WTC11 (cell line): ENCODE results near the gene TP63. TPM values are rescaled to one million over a fixed set of nuclear protein-coding genes. Genes with fewer than 3 reads are reported as not detected.

Experiments
- ATAC-seq: fragments of 200-7000 bp; cut with Tn5 transposase; 2 replicates; pipeline ENCODE4 v1.10.0; 2021; ENCODE audit warnings: mild to moderate bottlenecking, moderate library complexity
- CTCF ChIA-PET: fragments of 300-600 bp; sonication (Branson Sonifier 250); formaldehyde crosslinking; loops from one replicate; lab custom pipeline; 2021; ENCODE audit warnings: antibody characterized with exemption; lab: Charles Lee
- POLR2A ChIA-PET: fragments of 350-600 bp; sonication (Branson Sonifier 250); formaldehyde crosslinking; loops from one replicate; lab custom pipeline; 2021; ENCODE audit warnings: antibody characterized with exemption; lab: Charles Lee
- DNase-seq: peaks from one replicate; pipeline ENCODE4 v3.0.0; 2021; ENCODE audit warnings: low spot score
- H3K27ac Mint-ChIP-seq: 2 replicates; pipeline ENCODE4 v1.8.0; 2021; ENCODE audit warnings: mixed read lengths
- H3K27me3 Mint-ChIP-seq: 2 replicates; pipeline ENCODE4 v1.8.0; 2021; ENCODE audit warnings: low read depth, mild to moderate bottlenecking, moderate library complexity, mixed read lengths
- H3K36me3 Mint-ChIP-seq: 2 replicates; pipeline ENCODE4 v1.8.0; 2021; ENCODE audit warnings: mixed read lengths
- H3K4me1 Mint-ChIP-seq: 2 replicates; pipeline ENCODE4 v1.8.0; 2022; ENCODE audit warnings: mixed read lengths
- H3K4me3 Mint-ChIP-seq: 2 replicates; pipeline ENCODE4 v1.8.0; 2021; ENCODE audit warnings: mild to moderate bottlenecking, moderate library complexity, mixed read lengths
- H3K9me3 Mint-ChIP-seq: 2 replicates; pipeline ENCODE4 v1.8.0; 2021; ENCODE audit warnings: mixed read lengths
- AFF4 ChIP-seq: sonication (generic); formaldehyde crosslinking; IDR thresholded peaks from 2 replicates; pipeline ENCODE4 v1.8.1; 2023; ENCODE audit warnings: mild to moderate bottlenecking, missing genetic modification reagents, borderline replicate concordance
- CBFB ChIP-seq: sonication (generic); formaldehyde crosslinking; IDR thresholded peaks from 2 replicates; pipeline ENCODE4 v1.8.1; 2022; ENCODE audit warnings: mild to moderate bottlenecking, low read depth, missing genetic modification reagents
- CREB1 ChIP-seq: sonication (generic); formaldehyde crosslinking; IDR thresholded peaks from 2 replicates; pipeline ENCODE4 v1.8.0; 2023; ENCODE audit warnings: mild to moderate bottlenecking, missing genetic modification reagents
- CTCF ChIP-seq: fragments of 200-600 bp; IDR thresholded peaks from 2 replicates; pipeline ENCODE4 v1.8.0; 2022; ENCODE audit warnings: antibody characterized with exemption
- E2F4 ChIP-seq: sonication (generic); formaldehyde crosslinking; IDR thresholded peaks from 2 replicates; pipeline ENCODE4 v1.8.1; 2022; ENCODE audit warnings: low read depth, mild to moderate bottlenecking, moderate library complexity, missing genetic modification reagents, borderline replicate concordance
- EMX1 ChIP-seq: fragments of 250-450 bp; sonication (Bioruptor Pico); IDR thresholded peaks from 2 replicates; pipeline ENCODE4 v1.8.0; 2021; ENCODE audit warnings: mild to moderate bottlenecking
- FOXP1 ChIP-seq: sonication (generic); formaldehyde crosslinking; IDR thresholded peaks from 2 replicates; pipeline ENCODE4 v1.8.0; 2022; ENCODE audit warnings: missing genetic modification reagents, mild to moderate bottlenecking, moderate library complexity, borderline replicate concordance
- GABPB1 ChIP-seq: sonication (generic); formaldehyde crosslinking; IDR thresholded peaks from 2 replicates; pipeline ENCODE4 v1.8.1; 2023; ENCODE audit warnings: mild to moderate bottlenecking, missing genetic modification reagents
- GTF2I ChIP-seq: fragments of 250-450 bp; sonication (Bioruptor Pico); conservative IDR thresholded peaks from 2 replicates; pipeline ENCODE4 v1.4.0; 2021; ENCODE audit warnings: mild to moderate bottlenecking
- MLX ChIP-seq: sonication (generic); formaldehyde crosslinking; IDR thresholded peaks from 2 replicates; pipeline ENCODE4 v1.8.1; 2023; ENCODE audit warnings: mild to moderate bottlenecking, missing genetic modification reagents, moderate library complexity
- MYBL2 ChIP-seq: sonication (generic); formaldehyde crosslinking; IDR thresholded peaks from 2 replicates; pipeline ENCODE4 v1.8.1; 2023; ENCODE audit warnings: mild to moderate bottlenecking, moderate library complexity, missing genetic modification reagents
- NR1H2 ChIP-seq: sonication (generic); formaldehyde crosslinking; IDR thresholded peaks from 2 replicates; pipeline ENCODE4 v1.9.0; 2021; ENCODE audit warnings: mild to moderate bottlenecking, moderate library complexity, missing genetic modification reagents
- SMAD3 ChIP-seq: sonication (generic); formaldehyde crosslinking; IDR thresholded peaks from 2 replicates; pipeline ENCODE4 v1.8.0; 2022; ENCODE audit warnings: missing genetic modification reagents, mild to moderate bottlenecking, borderline replicate concordance
- SOX15 ChIP-seq: fragments of 250-450 bp; sonication (Bioruptor Pico); IDR thresholded peaks from 2 replicates; pipeline ENCODE4 v1.9.0; 2021; ENCODE audit warnings: mild to moderate bottlenecking
- SP1 ChIP-seq: sonication (generic); formaldehyde crosslinking; conservative IDR thresholded peaks from 2 replicates; pipeline ENCODE4 v1.8.1; 2022; ENCODE audit warnings: missing genetic modification reagents
- TCF7 ChIP-seq: sonication (generic); formaldehyde crosslinking; IDR thresholded peaks from 2 replicates; pipeline ENCODE4 v1.8.0; 2022; ENCODE audit warnings: mild to moderate bottlenecking, low read depth, missing genetic modification reagents, moderate library complexity
- ZNF232 ChIP-seq: sonication (generic); formaldehyde crosslinking; IDR thresholded peaks from 2 replicates; pipeline ENCODE4 v1.8.0; 2022; ENCODE audit warnings: mild to moderate bottlenecking, missing genetic modification reagents
- ZNF263 ChIP-seq: sonication (generic); formaldehyde crosslinking; IDR thresholded peaks from 2 replicates; pipeline ENCODE4 v1.8.1; 2022; ENCODE audit warnings: low read depth, mild to moderate bottlenecking, moderate library complexity, missing genetic modification reagents
- ZNF396 ChIP-seq: fragments of 250-450 bp; sonication (Bioruptor Pico); IDR thresholded peaks from 2 replicates; pipeline ENCODE4 v1.8.0; 2021; ENCODE audit warnings: mild to moderate bottlenecking, moderate library complexity, borderline replicate concordance
- ZNF416 ChIP-seq: fragments of 250-450 bp; sonication (Bioruptor Pico); IDR thresholded peaks from 2 replicates; pipeline ENCODE4 v1.9.0; 2021; ENCODE audit warnings: mild to moderate bottlenecking, inconsistent platforms
- ZNF423 ChIP-seq: fragments of 250-450 bp; sonication (Bioruptor Pico); IDR thresholded peaks from 2 replicates; pipeline ENCODE4 v2.1.2; 2022; ENCODE audit warnings: mild to moderate bottlenecking, moderate library complexity
- total RNA-seq: library from RNA; stranded (reverse); gene quantifications from 3 replicates; pipeline ENCODE4 v1.2.3, GENCODE V29; 2021

The TP63 gene
- total RNA-seq, 1 experiment from 2014 or later, result 0.09 TPM

- TF ChIP-seq CBFB (CRISPR knock-in tag), result no peak
- TF ChIP-seq, all 79 proteins: peak for 0
- CTCF ChIA-PET, result no interaction called here
- Mint-ChIP-seq H3K27me3 (no peaks in the 10 kb centered on the region), H3K9me3 (peaks cover under 1% of the 10 kb centered on the region), H3K4me3 (no peak overlapping the region), H3K4me1 (peaks cover 4% of the 10 kb centered on the region; the same call in 1 of the 2 replicates), H3K27ac (no peak overlapping the region), H3K36me3 (no peaks in the 10 kb centered on the region)
- POLR2A ChIA-PET, result no interaction called here
- DNase-seq (no peak), ATAC-seq (no peak)
Measured at GRCh38 chr3:189586941-189587663, 44.1 kb upstream of the TP63 start.

GRCh38 chr3:189587664-189588040 is 43.5 kb upstream of the TP63 start:
- DNase-seq (no peak), ATAC-seq (no peak)
- H3K27ac Mint-ChIP-seq, result no peak overlapping the region
- H3K27me3 Mint-ChIP-seq, result no peaks in the 10 kb centered on the region
- no peak for TF ChIP-seq ZNF232 (CRISPR knock-in tag)
- no peak for TF ChIP-seq SMAD3
- no peak for TF ChIP-seq MLX (CRISPR knock-in tag)
- TF ChIP-seq SOX15 (CRISPR knock-in tag), result no peak
- TF ChIP-seq CTCF, result no peak
- TF ChIP-seq CREB1 (CRISPR knock-in tag), result no peak
- TF ChIP-seq E2F4, result no peak
- no peak for TF ChIP-seq TCF7 (CRISPR knock-in tag)
- TF ChIP-seq ZNF423 (CRISPR knock-in tag), result no peak
- no peak for TF ChIP-seq FOXP1 (CRISPR knock-in tag)
- TF ChIP-seq EMX1 (CRISPR knock-in tag), result no peak
- ChIA-PET CTCF (no interaction called here), POLR2A (no interaction called here)
- peaks cover 6% of the 10 kb centered on the region for H3K9me3 Mint-ChIP-seq
- peaks cover 3% of the 10 kb centered on the region; the same call in 1 of the 2 replicates for H3K36me3 Mint-ChIP-seq
- H3K4me1 Mint-ChIP-seq, result peaks cover 8% of the 10 kb centered on the region; the same call in 1 of the 2 replicates
- no peak overlapping the region for H3K4me3 Mint-ChIP-seq

- Mint-ChIP-seq H3K27ac (no peak overlapping the region), H3K9me3 (peaks cover 10% of the 10 kb centered on the region), H3K4me3 (no peak overlapping the region), H3K27me3 (no peaks in the 10 kb centered on the region), H3K36me3 (peaks cover 3% of the 10 kb centered on the region; the same call in 1 of the 2 replicates), H3K4me1 (peaks cover 8% of the 10 kb centered on the region; the same call in 1 of the 2 replicates)
- no peak for TF ChIP-seq MYBL2 (CRISPR knock-in tag)
- TF ChIP-seq ZNF232 (CRISPR knock-in tag), result no peak
- no peak for TF ChIP-seq ZNF263 (CRISPR knock-in tag)
- ChIA-PET CTCF (no interaction called here), POLR2A (no interaction called here)
- DNase-seq, result no peak
- no peak for ATAC-seq
Measured at GRCh38 chr3:189588070-189588469, 43.1 kb upstream of the TP63 start.

- H3K4me3 Mint-ChIP-seq, result no peak overlapping the region
- peaks cover 8% of the 10 kb centered on the region; the same call in 1 of the 2 replicates for H3K4me1 Mint-ChIP-seq
- H3K36me3 Mint-ChIP-seq, result peaks cover 3% of the 10 kb centered on the region; the same call in 1 of the 2 replicates
- H3K27ac Mint-ChIP-seq, result no peak overlapping the region
- H3K27me3 Mint-ChIP-seq, result no peaks in the 10 kb centered on the region
- ChIA-PET POLR2A (no interaction called here), CTCF (no interaction called here)
- ATAC-seq (no peak), DNase-seq (no peak)
- peaks cover 11% of the 10 kb centered on the region for H3K9me3 Mint-ChIP-seq
- TF ChIP-seq SP1 (CRISPR knock-in tag) (no peak), ZNF416 (CRISPR knock-in tag) (no peak), NR1H2 (CRISPR knock-in tag) (no peak), ZNF396 (CRISPR knock-in tag) (no peak), GABPB1 (no peak), AFF4 (CRISPR knock-in tag) (no peak), GTF2I (CRISPR knock-in tag) (no peak), SOX15 (CRISPR knock-in tag) (no peak)
Measured at GRCh38 chr3:189588475-189589178, 42.6 kb upstream of the TP63 start.
